K562 (cell line): ENCODE results near the gene NAA40. TPM values are rescaled to one million over a fixed set of nuclear protein-coding genes. Genes with fewer than 3 reads are reported as not detected.

Source experiments
- ATAC-seq: fragments of 200-7000 bp; cut with Tn5 transposase; 3 replicates; pipeline ENCODE4 v1.9.1; 2020; ENCODE audit warnings: moderate library complexity
- BruUV-seq: library from RNA; stranded (reverse); fragments of 400-500 nt; replicated peaks from 2 replicates; lab custom pipeline; 2021; lab: Mats Ljungman, UMichigan
- CTCF ChIA-PET: fragments of 300-600 bp; formaldehyde crosslinking; extraction: SDS; loops from one replicate; lab custom pipeline; 2021; ENCODE audit warnings: low intra/inter-chr PET ratio; lab: Yijun Ruan, JAX
- POLR2A ChIA-PET: fragments of 300-600, 350-650 bp; sonication (Branson Sonifier 250); formaldehyde crosslinking; extraction: SDS; loops from one replicate; lab custom pipeline; 2021; ENCODE audit warnings: antibody characterized with exemption, inconsistent platforms; lab: Yijun Ruan, JAX
- DNase-seq, 4 experiments: peaks; one replicate each; pipeline versions ENCODE4 v3.0.0 to v3.0.0-alpha.2; 2011 to 2018; ENCODE audit warnings: low spot score in 3 of 4, mixed read lengths in 3 of 4; ENCODE audit errors: extremely low read depth in 1 of 4
- FAIRE-seq: peaks from 2 replicates; lab custom pipeline; 2011; peaks lifted over from hg19 to GRCh38; lab: Jason Lieb, UNC
- H2AFZ ChIP-seq: 2 replicates; pipeline ENCODE4 v1.6.0; 2011; ENCODE audit warnings: low read depth, low read length, control low read depth, inconsistent platforms
- H3K27ac ChIP-seq: fragments of 200-600 bp; 3 replicates; pipeline ENCODE4 v1.8.0; 2011; ENCODE audit warnings: low read depth, mild to moderate bottlenecking, control low read depth, inconsistent platforms, low read length, moderate library complexity, mixed read lengths; ENCODE audit errors: extremely low read depth
- H3K27me3 ChIP-seq, 2 experiments: fragments of 300-600 bp in 1 of 2; 2 replicates in 1 of 2; 3 replicates in 1 of 2; pipeline versions ENCODE4 v1.6.0 to v1.8.0; 2011; ENCODE audit warnings: inconsistent platforms in 2 of 2, low read length in 2 of 2, mild to moderate bottlenecking in 1 of 2, mixed read lengths in 1 of 2, moderate library complexity in 1 of 2; ENCODE audit not compliant: control insufficient read depth in 2 of 2, insufficient read depth in 2 of 2
- H3K36me3 ChIP-seq: fragments of 300-600 bp; 3 replicates; pipeline ENCODE4 v1.8.0; 2011; ENCODE audit warnings: mild to moderate bottlenecking, low read length, inconsistent platforms; ENCODE audit not compliant: control insufficient read depth, insufficient read depth
- H3K4me1 ChIP-seq, 2 experiments: fragments of 200-600 bp in 1 of 2; replicated peaks in 1 of 2; 2 replicates in 1 of 2; 3 replicates in 1 of 2; pipeline versions ENCODE4 v1.5.1 to v1.8.0; 2011; ENCODE audit warnings: inconsistent platforms in 2 of 2, low read length in 2 of 2, mild to moderate bottlenecking in 1 of 2, mixed read lengths in 1 of 2, moderate library complexity in 1 of 2; ENCODE audit not compliant: control insufficient read depth in 2 of 2, insufficient read depth in 2 of 2
- H3K4me2 ChIP-seq: 2 replicates; pipeline ENCODE4 v1.6.1; 2011; ENCODE audit warnings: low read length, control low read depth, inconsistent platforms, mixed read lengths; ENCODE audit not compliant: insufficient read depth
- H3K4me3 ChIP-seq: fragments of 200-600 bp; sonication (generic), shearing (Covaris generic); 2 replicates; pipeline ENCODE4 v1.5.1; 2016; ENCODE audit warnings: control low read depth, inconsistent platforms
- H3K79me2 ChIP-seq: fragments of 200-600 bp; 3 replicates; pipeline ENCODE4 v1.8.0; 2011; ENCODE audit warnings: low read length, inconsistent platforms; ENCODE audit not compliant: control insufficient read depth, insufficient read depth
- H3K9ac ChIP-seq, 2 experiments: 2 replicates each; pipeline versions ENCODE4 v1.6.0 to v1.6.1; 2011; ENCODE audit warnings: low read depth in 2 of 2, low read length in 2 of 2, control low read depth in 1 of 2, inconsistent platforms in 1 of 2, mild to moderate bottlenecking in 1 of 2, mixed read lengths in 1 of 2; ENCODE audit not compliant: insufficient read depth in 1 of 2
- H3K9me1 ChIP-seq: one replicate; pipeline ENCODE4 v1.6.0; 2011; ENCODE audit warnings: inconsistent platforms, mild to moderate bottlenecking, low read length, moderate library complexity; ENCODE audit not compliant: control insufficient read depth, insufficient read depth
- H3K9me3 ChIP-seq: replicated peaks from 2 replicates; pipeline ENCODE4 v1.5.1; 2011; ENCODE audit warnings: low read depth, low read length, inconsistent platforms; ENCODE audit not compliant: control insufficient read depth, insufficient read depth
- H4K20me1 ChIP-seq: replicated peaks from 2 replicates; pipeline ENCODE4 v1.6.1; 2011; ENCODE audit warnings: low read length, inconsistent platforms, mixed read lengths; ENCODE audit not compliant: control insufficient read depth, insufficient read depth
- ARID2 ChIP-seq: fragments of 450-650 bp; IDR thresholded peaks from 2 replicates; pipeline ENCODE4 v1.6.1; 2017; ENCODE audit warnings: antibody characterized with exemption, mild to moderate bottlenecking
- GABPB1 ChIP-seq: sonication (generic); formaldehyde crosslinking; IDR thresholded peaks from 2 replicates; pipeline ENCODE4 v1.8.0; 2022; ENCODE audit warnings: mild to moderate bottlenecking, missing genetic modification reagents
- IRF1 ChIP-seq: sonication (generic); formaldehyde crosslinking; IDR thresholded peaks from 2 replicates; pipeline ENCODE4 v1.8.0; 2022; ENCODE audit warnings: missing genetic modification reagents, mild to moderate bottlenecking, borderline replicate concordance
- SIX5 ChIP-seq, 2 experiments: IDR thresholded peaks; 2 replicates each; pipeline ENCODE4 v1.6.1; 2011; ENCODE audit warnings: low read length in 2 of 2, borderline replicate concordance in 1 of 2, low read depth in 1 of 2, mild to moderate bottlenecking in 1 of 2, moderate library complexity in 1 of 2; ENCODE audit not compliant: insufficient read depth in 1 of 2
- SREBF2 ChIP-seq: sonication (generic); formaldehyde crosslinking; IDR thresholded peaks from 2 replicates; pipeline ENCODE4 v1.4.0; 2020; ENCODE audit warnings: mild to moderate bottlenecking, missing genetic modification reagents
- ZNF609 ChIP-seq: sonication (generic); formaldehyde crosslinking; IDR thresholded peaks from 2 replicates; pipeline ENCODE4 v1.8.1; 2023; ENCODE audit warnings: missing genetic modification reagents, mild to moderate bottlenecking, borderline replicate concordance
- WGBS: fragments of 100-300 bp; shearing (Covaris generic); methylation state at CpG from one replicate; pipeline ENCODE4 v1.1.6; 2016; ENCODE audit warnings: low coverage, mixed read lengths; ENCODE audit not compliant: insufficient coverage; ENCODE audit errors: missing lambda C conversion rate; 5-methylcytosine and 5-hydroxymethylcytosine counted together
- in situ Hi-C: fragments of 300-500 bp; cut with MboI; formaldehyde crosslinking; loops from 4 replicates; pipeline ENCODE4 v1.15.0; 2018; ENCODE audit warnings: inconsistent platforms, mixed read lengths
- intact Hi-C: fragments of 100-400 bp; cut with micrococcal nuclease; formaldehyde crosslinking; loops from 2 replicates; pipeline ENCODE4 v1.14.2; 2022
- polyA plus RNA-seq, 8 experiments: library from polyadenylated mRNA; depleted of rRNA in 4 of 8; stranded (reverse) in 5 of 8; unstranded in 3 of 8; fragments of >200 nt; fragmentation: Nextera tagmentation in 2 of 8; fragmentation: Illumina TruSeq in 1 of 8; extraction: Ambion mirVana in 2 of 8; extraction: Trizol in 1 of 8; gene quantifications; 2 replicates each; pipeline versions ENCODE4 v1.2.1 to v1.2.3, GENCODE V29; 2011 to 2014; ENCODE audit warnings: inconsistent platforms in 1 of 8, missing spikeins in 1 of 8
- total RNA-seq, 7 experiments: library from RNA; depleted of rRNA in 6 of 7; stranded (reverse); fragments of >200 nt in 6 of 7; fragmentation: Illumina TruSeq in 2 of 7; extraction: Trizol in 2 of 7; gene quantifications; 2 replicates each; pipeline versions ENCODE4 v1.2.1 to v1.2.3, GENCODE V29; 2011 to 2021; ENCODE audit warnings: low replicate concordance in 1 of 7
- TF ChIP-seq, protein P1 (sequence below): fragments of 450-650 bp; IDR thresholded peaks from 2 replicates; pipeline ENCODE4 v1.6.1; 2016; ENCODE audit warnings: low read depth, mild to moderate bottlenecking, moderate library complexity
- TF ChIP-seq, protein P2 (sequence below): fragments of 250-450 bp; sonication (Bioruptor Pico); IDR thresholded peaks from 2 replicates; pipeline ENCODE4 v1.4.0; 2020; ENCODE audit warnings: mild to moderate bottlenecking, moderate library complexity
- TF ChIP-seq, protein P3 (sequence below): fragments of 250-450 bp; sonication (Bioruptor Pico); IDR thresholded peaks from 2 replicates; pipeline ENCODE4 v1.8.0; 2021; ENCODE audit warnings: borderline replicate concordance, mild to moderate bottlenecking, moderate library complexity; ENCODE audit not compliant: poor library complexity, severe bottlenecking
- TF ChIP-seq, protein P4 (sequence below): IDR thresholded peaks from 2 replicates; pipeline ENCODE4 v1.6.1; 2016; ENCODE audit warnings: missing genetic modification characterization, missing compliant biosample characterization

Gene NAA40
- total and polyA plus RNA-seq, 9 of the 15 experiments (the other 6 are each of a cell fraction or from before 2014, with no cell fraction given), result 6.2 to 39.0 (median 23.1) TPM

DNA sequence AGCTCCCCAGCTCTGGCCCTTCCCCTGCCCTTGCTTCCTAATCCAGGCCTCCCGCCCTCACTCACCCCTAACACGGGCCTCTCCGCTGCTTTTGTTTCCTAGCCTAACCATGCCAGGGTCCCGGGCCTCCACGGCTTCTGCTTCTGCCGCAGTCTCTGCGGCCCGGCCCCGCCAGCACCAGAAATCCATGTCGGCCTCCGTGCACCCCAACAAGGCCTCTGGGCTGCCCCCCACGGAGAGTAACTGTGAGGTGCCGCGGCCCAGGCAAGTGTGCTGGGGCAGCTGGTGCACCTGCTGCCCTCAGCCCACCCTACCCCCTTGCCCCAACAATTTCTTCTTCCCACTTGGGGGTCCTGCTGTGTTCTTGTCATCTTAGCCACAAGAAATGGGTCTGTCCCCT lies 34.9 kb upstream of the NAA40 start:
- Histone ChIP-seq H3K4me1 (peaks cover 0 to 23% of the 10 kb centered on the region in 2 experiments; a peak in 2 of 5 replicates), H2AFZ (no peak overlapping the region), H3K4me2 (no peak overlapping the region), H4K20me1 (0 out of 2 replicates have a peak, but pooled peaks cover 11% of the 10 kb centered on the region), H3K4me3 (no peak overlapping the region), H3K27me3 (no peaks in the 10 kb centered on the region), H3K79me2 (no peaks in the 10 kb centered on the region), H3K9me3 (no peaks in the 10 kb centered on the region), H3K36me3 (peaks cover 94% of the 10 kb centered on the region; the same call in 2 of the 3 replicates), H3K9me1 (no peaks in the 10 kb centered on the region), H3K9ac (no peak overlapping the region), H3K27ac (no peak overlapping the region)
- ATAC-seq (no peak), DNase-seq (no peak), FAIRE-seq (no peak)
- intact Hi-C loops (no loop called here), in situ Hi-C loops (no loop called here)
- POLR2A ChIA-PET, result no interaction called here
- TF ChIP-seq SREBF2 (CRISPR knock-in tag), result no peak
- TF ChIP-seq IRF1, result no peak
- TF ChIP-seq ARID2, result no peak
- TF ChIP-seq GABPB1, result no peak
- no peak for TF ChIP-seq ZNF609 (CRISPR knock-in tag)
- TF ChIP-seq, protein P1, sequence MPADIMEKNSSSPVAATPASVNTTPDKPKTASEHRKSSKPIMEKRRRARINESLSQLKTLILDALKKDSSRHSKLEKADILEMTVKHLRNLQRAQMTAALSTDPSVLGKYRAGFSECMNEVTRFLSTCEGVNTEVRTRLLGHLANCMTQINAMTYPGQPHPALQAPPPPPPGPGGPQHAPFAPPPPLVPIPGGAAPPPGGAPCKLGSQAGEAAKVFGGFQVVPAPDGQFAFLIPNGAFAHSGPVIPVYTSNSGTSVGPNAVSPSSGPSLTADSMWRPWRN, result no peak
- TF ChIP-seq, protein P2, sequence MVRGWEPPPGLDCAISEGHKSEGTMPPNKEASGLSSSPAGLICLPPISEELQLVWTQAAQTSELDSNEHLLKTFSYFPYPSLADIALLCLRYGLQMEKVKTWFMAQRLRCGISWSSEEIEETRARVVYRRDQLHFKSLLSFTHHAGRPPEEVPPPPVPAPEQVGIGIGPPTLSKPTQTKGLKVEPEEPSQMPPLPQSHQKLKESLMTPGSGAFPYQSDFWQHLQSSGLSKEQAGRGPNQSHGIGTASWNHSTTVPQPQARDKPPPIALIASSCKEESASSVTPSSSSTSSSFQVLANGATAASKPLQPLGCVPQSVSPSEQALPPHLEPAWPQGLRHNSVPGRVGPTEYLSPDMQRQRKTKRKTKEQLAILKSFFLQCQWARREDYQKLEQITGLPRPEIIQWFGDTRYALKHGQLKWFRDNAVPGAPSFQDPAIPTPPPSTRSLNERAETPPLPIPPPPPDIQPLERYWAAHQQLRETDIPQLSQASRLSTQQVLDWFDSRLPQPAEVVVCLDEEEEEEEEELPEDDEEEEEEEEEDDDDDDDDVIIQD, result no peak
- TF ChIP-seq, protein P3, sequence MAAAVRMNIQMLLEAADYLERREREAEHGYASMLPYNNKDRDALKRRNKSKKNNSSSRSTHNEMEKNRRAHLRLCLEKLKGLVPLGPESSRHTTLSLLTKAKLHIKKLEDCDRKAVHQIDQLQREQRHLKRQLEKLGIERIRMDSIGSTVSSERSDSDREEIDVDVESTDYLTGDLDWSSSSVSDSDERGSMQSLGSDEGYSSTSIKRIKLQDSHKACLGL, result no peak
- TF ChIP-seq SIX5 (IDR thresholded peaks at IDR 0.05; ENCODE audit: borderline replicate concordance in 1 of 2, insufficient read depth in 1 of 2, low read depth in 1 of 2, low read length in 2 of 2), result no peak
- TF ChIP-seq, protein P4, sequence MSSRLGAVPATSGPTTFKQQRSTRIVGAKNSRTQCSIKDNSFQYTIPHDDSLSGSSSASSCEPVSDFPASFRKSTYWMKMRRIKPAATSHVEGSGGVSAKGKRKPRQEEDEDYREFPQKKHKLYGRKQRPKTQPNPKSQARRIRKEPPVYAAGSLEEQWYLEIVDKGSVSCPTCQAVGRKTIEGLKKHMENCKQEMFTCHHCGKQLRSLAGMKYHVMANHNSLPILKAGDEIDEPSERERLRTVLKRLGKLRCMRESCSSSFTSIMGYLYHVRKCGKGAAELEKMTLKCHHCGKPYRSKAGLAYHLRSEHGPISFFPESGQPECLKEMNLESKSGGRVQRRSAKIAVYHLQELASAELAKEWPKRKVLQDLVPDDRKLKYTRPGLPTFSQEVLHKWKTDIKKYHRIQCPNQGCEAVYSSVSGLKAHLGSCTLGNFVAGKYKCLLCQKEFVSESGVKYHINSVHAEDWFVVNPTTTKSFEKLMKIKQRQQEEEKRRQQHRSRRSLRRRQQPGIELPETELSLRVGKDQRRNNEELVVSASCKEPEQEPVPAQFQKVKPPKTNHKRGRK (tag), result no peak
- BruUV-seq, result no TSS peak
- CTCF ChIA-PET, result no interaction called here
- WGBS, result 96% methylated on average over 14 of the region's 14 CpGs
